GM18873 (cell line): ENCODE data around the gene PPFIBP1.
"Not testable (repeated sequence)": the region's sequence is repeated elsewhere in the genome, so short reads cannot be mapped to it uniquely, and the experiment has no call there.

Source experiments
- ATAC-seq: cut with Tn5 transposase; IDR thresholded peaks from one replicate; pipeline ENCODE4 v1.9.1; 2021; ENCODE audit warnings: mild to moderate bottlenecking, moderate library complexity, moderate number of reproducible peaks; ENCODE audit not compliant: unreplicated experiment, low FRiP score

PPFIBP1 gene

DNA sequence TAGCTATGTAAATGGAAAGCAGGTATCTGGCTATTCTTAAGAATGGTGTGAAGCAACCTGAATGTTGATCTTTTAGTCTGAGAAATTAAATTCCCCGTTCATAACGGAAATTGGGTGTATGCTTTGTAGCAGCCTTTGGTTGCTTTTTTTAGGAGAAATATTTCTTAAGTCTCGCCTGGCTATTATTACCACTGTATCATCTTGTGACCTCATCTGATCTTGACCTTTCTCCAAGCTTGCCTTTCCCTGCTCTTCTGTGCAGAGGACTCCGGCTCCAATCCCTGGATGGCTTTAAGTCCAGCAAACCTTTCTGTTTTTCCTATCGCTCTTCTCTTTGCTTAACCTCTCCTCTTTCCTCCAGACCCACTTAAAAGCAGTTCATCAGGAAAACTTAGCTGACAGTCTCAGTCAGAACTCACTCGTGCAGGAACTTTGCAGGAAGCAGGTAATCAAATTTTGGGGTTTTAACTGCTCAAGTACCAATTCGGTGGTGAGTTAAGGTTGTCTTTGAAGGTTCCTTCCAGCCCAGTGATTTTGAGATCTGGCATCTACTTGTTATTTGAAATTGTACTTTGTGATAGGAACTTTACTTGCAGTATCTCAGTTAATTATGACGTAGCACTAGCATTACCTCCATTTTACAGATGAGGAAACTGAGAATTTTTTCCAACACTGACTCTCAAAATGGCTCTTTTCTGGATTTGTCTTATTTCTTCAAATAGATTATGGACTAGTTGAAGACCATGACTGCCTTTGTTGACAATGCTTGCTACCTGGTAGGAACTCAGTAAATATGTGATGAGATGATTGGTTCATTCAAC, 14.1 kb downstream of the PPFIBP1 start:
- ATAC-seq = no peak

- ATAC-seq = no peak
Observed at GRCh38 chr12:27539191-27539631, 15.2 kb downstream of the PPFIBP1 start.

DNA sequence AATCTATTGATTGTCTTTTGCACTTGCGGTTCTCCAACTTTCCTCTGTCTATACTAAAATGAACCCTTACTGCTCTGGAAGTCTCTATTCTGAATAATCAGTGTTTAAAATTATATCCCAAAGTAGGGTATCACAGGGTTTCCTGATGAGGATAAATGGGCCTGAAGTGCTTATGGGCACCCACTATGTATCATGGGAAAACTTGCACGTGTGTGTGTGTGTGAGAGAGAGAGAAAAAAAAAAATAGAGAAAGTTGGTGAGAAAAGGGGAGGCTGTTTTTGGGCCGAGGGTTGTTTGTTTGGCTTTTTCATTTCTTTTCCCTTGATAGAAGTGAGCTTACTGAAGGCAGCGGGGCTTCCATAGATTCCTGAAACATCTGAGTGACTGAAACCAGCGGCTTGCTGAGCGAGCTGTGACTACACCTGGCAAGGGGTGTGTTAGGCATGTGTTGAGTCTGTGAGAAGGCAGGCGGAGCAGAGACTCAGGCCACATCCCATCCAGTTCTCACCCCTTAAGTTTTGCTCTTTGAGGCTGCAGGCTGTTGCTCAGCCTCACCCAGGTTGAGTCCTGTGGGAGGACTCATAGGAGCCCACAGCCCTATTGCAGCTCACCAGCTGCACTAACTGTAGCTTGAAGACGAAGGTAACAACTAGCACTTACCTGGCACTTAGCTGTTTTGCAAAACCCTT, 17.2 kb downstream of the PPFIBP1 start:
- no peak for ATAC-seq

DNA sequence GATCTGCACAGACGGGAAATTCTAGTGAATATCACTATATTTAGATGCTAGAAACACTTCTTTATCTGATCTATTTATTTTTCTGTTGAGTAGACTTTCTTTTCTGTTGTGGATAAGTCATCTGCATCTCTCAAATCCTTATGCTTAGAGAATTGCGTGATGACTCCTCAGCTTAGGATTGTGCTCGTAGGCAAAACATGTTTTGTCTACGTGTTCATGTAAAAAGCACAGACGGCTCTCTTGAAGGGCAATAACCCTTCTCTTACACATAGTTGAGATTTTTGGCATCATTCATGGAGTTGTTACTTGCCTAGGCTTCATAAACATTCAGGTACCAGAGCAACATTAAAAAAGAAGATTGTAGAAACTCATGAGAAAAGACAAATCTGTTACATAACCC, 18.6 kb downstream of the PPFIBP1 start:
- no peak for ATAC-seq

- not testable (repeated sequence) for ATAC-seq
Observed at GRCh38 chr12:27544858-27545257, 20.9 kb downstream of the PPFIBP1 start.

GRCh38 chr12:27545665-27546064, 21.7 kb downstream of the PPFIBP1 start:
- ATAC-seq = no peak

- ATAC-seq = no peak
Observed at GRCh38 chr12:27547592-27547991, 23.6 kb downstream of the PPFIBP1 start.

- ATAC-seq = no peak
Observed at GRCh38 chr12:27548301-27549199, 24.5 kb downstream of the PPFIBP1 start.

DNA sequence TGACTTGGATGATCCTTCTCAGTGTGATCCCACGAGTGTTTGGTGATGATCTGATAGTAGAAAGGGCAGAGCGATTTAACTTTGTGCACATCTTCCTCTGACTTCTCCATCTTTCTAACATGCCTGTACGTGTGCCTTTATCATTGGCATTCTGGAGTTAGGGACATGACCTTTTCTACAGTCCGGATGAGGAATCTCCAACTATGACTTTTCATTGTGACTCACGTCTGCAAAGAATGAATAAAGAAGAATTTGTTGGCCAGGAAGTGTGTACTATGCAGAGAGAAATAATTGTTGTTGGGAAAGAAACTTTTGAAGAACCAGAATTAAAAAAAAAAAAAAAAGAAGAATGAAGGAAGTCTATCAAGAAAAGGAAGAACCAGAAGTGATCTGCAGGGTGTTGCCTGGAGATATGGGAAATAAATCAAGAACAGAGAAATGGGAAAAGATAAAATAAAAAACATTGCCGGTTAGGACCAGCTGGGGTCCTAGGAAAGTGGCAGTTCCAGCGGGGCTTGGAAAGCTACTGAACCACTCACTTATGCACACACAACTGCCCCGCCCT, 25.3 kb downstream of the PPFIBP1 start:
- no peak for ATAC-seq

GRCh38 chr12:27549801-27550652, 26.0 kb downstream of the PPFIBP1 start:
- no peak for ATAC-seq

GRCh38 chr12:27550653-27550975, 26.6 kb downstream of the PPFIBP1 start:
- ATAC-seq = no peak

GRCh38 chr12:27551172-27551840, 27.3 kb downstream of the PPFIBP1 start:
- ATAC-seq = no peak

DNA sequence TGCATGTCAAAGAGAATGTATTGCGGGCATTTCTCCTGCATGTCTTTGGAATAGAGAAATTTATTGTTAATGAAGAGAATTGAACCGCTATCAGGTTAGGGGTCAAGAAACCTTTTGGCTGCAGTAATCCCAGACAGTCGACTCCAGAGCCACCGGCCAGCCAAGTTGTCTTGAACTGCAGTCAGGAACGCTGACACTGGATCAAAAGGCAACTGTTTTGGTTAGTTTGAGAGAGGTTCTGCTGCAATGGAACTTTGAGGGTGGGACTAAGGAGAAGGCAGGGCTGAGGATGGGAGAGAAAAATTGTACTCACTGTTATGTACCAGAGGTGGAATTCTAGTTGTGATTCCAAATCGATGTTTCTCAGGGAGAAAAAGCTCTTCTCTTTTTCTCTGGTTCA, 28.2 kb downstream of the PPFIBP1 start:
- ATAC-seq = no peak

DNA sequence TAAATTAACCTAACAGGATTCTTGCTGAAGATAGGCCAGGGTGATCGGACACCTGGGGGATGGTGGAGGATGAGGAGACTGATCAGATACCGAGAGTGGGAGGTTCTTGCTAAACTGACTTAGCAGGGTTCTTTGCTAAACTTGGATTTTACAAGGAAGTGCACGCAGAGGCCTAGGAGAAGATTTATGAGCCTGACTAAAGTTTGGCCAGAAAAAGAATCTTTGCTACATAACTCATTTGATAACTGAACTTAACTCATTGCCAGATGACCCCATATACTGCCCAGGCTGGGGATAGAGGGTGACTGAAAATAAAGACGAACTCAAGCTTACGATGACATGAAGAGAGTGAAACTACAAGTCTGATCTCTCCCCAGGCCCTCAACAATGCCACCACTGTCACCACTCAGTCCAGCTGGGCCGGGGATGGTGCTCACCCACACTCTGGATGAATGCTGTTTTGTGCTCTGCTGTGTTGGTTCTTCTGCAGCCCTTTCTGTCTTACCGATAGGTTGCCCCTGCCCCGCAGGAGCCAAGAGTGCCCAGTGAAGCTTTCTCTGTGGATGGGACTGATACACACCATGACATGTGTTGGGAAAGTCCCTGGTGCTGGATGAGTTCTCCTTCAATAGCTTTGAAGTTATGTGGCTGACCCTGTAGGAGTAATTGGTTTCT, 29.0 kb downstream of the PPFIBP1 start:
- ATAC-seq = no peak

DNA sequence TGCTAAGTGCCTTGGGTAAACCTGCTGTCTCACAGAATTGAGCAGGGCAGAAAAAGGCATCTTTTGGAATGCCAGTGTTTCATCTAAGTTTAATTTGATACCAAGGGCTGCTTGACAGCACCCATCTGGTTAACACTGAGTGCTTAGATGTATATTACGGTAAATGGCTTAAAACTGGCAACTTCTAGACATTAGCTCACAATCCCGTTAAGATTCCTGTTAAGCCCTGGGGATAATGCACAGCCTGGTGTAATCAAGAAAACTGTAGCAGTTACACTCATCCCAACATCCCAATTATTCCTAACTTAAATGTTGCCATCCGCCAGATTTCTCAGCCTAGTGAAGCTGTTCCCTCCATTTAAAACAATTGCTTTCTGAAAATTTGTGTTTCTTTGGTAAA, 29.9 kb downstream of the PPFIBP1 start:
- ATAC-seq = no peak

DNA sequence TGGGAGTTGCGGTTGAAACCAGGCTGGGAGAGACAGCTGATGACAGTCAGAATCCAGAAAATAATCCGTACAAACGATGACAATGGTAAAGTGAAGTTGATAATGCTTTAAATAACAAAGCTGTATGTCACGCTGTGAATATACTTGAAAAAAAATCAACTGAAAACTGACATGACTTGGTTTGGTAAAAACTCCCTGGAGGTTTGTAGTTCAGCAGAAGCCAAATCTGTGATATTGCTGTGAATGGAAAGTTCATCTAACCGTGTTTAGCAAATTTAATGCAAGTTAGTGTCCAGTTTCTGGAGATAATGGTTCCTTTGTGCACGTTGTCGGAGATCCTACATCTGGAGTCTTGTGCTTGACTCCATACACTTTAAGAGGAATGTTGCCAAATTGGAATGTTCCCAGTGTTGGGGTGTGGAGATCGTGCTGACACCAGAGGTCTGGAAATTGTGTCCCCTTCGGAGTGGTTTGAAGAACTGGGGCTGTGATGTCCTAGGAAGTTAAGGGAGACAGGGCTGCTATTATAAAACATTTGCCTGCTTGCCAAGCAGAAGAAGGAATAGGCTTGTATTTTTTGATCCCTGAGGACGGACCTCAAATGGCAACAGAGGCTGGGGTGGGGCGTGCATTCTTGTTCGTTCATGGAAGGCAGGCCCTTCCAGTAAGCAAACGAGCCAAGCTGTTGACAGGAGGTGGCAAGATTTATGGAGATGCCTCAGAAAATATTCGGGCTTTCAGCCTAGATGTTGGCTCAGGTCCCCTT, 30.6 kb downstream of the PPFIBP1 start:
- no peak for ATAC-seq

- ATAC-seq = no peak
Observed at GRCh38 chr12:27555361-27555760, 31.4 kb downstream of the PPFIBP1 start.
